Chondrocyte (in vitro differentiated cells): ENCODE results near the gene SLC22A12. TPM values are rescaled to one million over a fixed set of nuclear protein-coding genes. Genes with fewer than 3 reads are reported as not detected.

ENCODE experiments used
- DNase-seq: peaks from one replicate; pipeline ENCODE4 v3.0.0; 2021; ENCODE audit warnings: mixed read lengths, low spot score
- H3K27ac Mint-ChIP-seq: one replicate; pipeline ENCODE4 v1.8.0; 2021; ENCODE audit warnings: mild to moderate bottlenecking, moderate library complexity, mixed read lengths; ENCODE audit not compliant: unreplicated experiment
- H3K27me3 Mint-ChIP-seq: 2 replicates; pipeline ENCODE4 v1.8.0; 2021; ENCODE audit warnings: low read depth, mixed read lengths
- H3K36me3 Mint-ChIP-seq: 2 replicates; pipeline ENCODE4 v1.8.0; 2021; ENCODE audit warnings: low read depth, mixed read lengths
- H3K4me1 Mint-ChIP-seq: 2 replicates; pipeline ENCODE4 v1.8.0; 2021; ENCODE audit warnings: low read depth, mild to moderate bottlenecking, mixed read lengths
- H3K4me3 Mint-ChIP-seq: one replicate; pipeline ENCODE4 v1.8.0; 2021; ENCODE audit warnings: mild to moderate bottlenecking, moderate library complexity, mixed read lengths; ENCODE audit not compliant: unreplicated experiment
- H3K9me3 Mint-ChIP-seq: 2 replicates; pipeline ENCODE4 v1.8.0; 2021; ENCODE audit warnings: low read depth, mixed read lengths
- CTCF ChIP-seq: fragments of 200-600 bp; sonication (generic); IDR thresholded peaks from 2 replicates; pipeline ENCODE4 v1.5.0; 2021; ENCODE audit warnings: antibody characterized with exemption, mild to moderate bottlenecking, moderate library complexity
- total RNA-seq: library from RNA; stranded (reverse); gene quantifications from 3 replicates; pipeline ENCODE4 v1.2.1, GENCODE V29; 2021

The SLC22A12 gene
- total RNA-seq, 1 donor from 2014 or later = not detected

GRCh38 chr11:64582885-64583284 is 8.1 kb upstream of the SLC22A12 start:
- H3K27me3 Mint-ChIP-seq = peaks cover 30% of the 10 kb centered on the region
- DNase-seq = peak; percentile 77
- H3K4me1 Mint-ChIP-seq = peaks cover 16% of the 10 kb centered on the region
- no peak overlapping the region for H3K27ac Mint-ChIP-seq
- TF ChIP-seq CTCF = no peak
- H3K36me3 Mint-ChIP-seq = peaks cover 3% of the 10 kb centered on the region
- peaks cover 2% of the 10 kb centered on the region for H3K9me3 Mint-ChIP-seq
- no peak overlapping the region for H3K4me3 Mint-ChIP-seq

GRCh38 chr11:64583296-64584262 is 7.4 kb upstream of the SLC22A12 start:
- H3K4me1 Mint-ChIP-seq = peaks cover 16% of the 10 kb centered on the region
- H3K36me3 Mint-ChIP-seq = peaks cover 9% of the 10 kb centered on the region
- DNase-seq = peak; percentile 56
- TF ChIP-seq CTCF = no peak
- H3K4me3 Mint-ChIP-seq = no peak overlapping the region
- H3K27me3 Mint-ChIP-seq = peaks cover 36% of the 10 kb centered on the region
- H3K9me3 Mint-ChIP-seq = peaks cover 9% of the 10 kb centered on the region
- no peak overlapping the region for H3K27ac Mint-ChIP-seq

GRCh38 chr11:64585150-64585549 is 5.9 kb upstream of the SLC22A12 start:
- Mint-ChIP-seq H3K9me3 (peaks cover 16% of the 10 kb centered on the region), H3K4me3 (no peak overlapping the region), H3K36me3 (peaks cover 10% of the 10 kb centered on the region), H3K27me3 (peaks cover 39% of the 10 kb centered on the region), H3K4me1 (peaks cover 13% of the 10 kb centered on the region), H3K27ac (no peak overlapping the region)
- peak; percentile 37 for DNase-seq
- no peak for TF ChIP-seq CTCF

GRCh38 chr11:64586366-64586765 is 4.7 kb upstream of the SLC22A12 start:
- no peak overlapping the region for H3K4me3 Mint-ChIP-seq
- peaks cover 16% of the 10 kb centered on the region for H3K9me3 Mint-ChIP-seq
- TF ChIP-seq CTCF = no peak
- DNase-seq = no peak
- peaks cover 10% of the 10 kb centered on the region for H3K36me3 Mint-ChIP-seq
- H3K27me3 Mint-ChIP-seq = peaks cover 39% of the 10 kb centered on the region
- peak overlapping the region; percentile 3 for H3K27ac Mint-ChIP-seq
- H3K4me1 Mint-ChIP-seq = peaks cover 8% of the 10 kb centered on the region

DNA sequence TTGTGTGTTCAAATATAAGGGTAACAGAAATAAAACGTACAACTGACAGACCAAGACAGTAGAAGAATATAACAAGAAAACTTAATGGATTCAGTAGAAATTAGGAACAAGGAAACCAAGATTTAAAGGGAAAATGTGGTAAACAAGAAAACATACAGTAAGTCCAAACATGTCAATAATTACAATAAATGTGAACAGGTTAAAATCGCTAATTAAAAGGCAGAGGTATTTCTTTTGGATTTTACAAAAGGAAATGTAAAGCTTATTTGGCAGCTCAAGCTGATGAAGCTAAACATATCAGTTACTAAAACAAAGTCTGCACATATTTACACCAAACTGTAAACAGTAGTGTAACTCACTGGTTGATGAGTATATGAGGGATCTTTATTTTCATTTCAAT is 2.3 kb upstream of the SLC22A12 start:
- peaks cover 10% of the 10 kb centered on the region for H3K36me3 Mint-ChIP-seq
- TF ChIP-seq CTCF = no peak
- peaks cover 37% of the 10 kb centered on the region for H3K27me3 Mint-ChIP-seq
- peaks cover 8% of the 10 kb centered on the region for H3K4me1 Mint-ChIP-seq
- no peak overlapping the region for H3K27ac Mint-ChIP-seq
- no peak for DNase-seq
- H3K4me3 Mint-ChIP-seq = no peak overlapping the region
- H3K9me3 Mint-ChIP-seq = peaks cover 16% of the 10 kb centered on the region
